HepG2 (cell line): ENCODE results near the gene SHISA6. TPM values are rescaled to one million over a fixed set of nuclear protein-coding genes. Genes with fewer than 3 reads are reported as not detected.

Experiments
- ATAC-seq: fragments of 200-7000 bp; cut with Tn5 transposase; 3 replicates; pipeline ENCODE4 v1.9.1; 2020; ENCODE audit warnings: mild to moderate bottlenecking, moderate library complexity
- BruUV-seq: library from RNA; stranded (reverse); fragments of 400-500 nt; replicated peaks from 2 replicates; lab custom pipeline; 2021; lab: Mats Ljungman, UMichigan
- CTCF ChIA-PET: fragments of 300-600 bp; formaldehyde crosslinking; extraction: SDS; loops from one replicate; lab custom pipeline; 2021; ENCODE audit warnings: low total read pairs, inconsistent platforms, low intra/inter-chr PET ratio; lab: Yijun Ruan, JAX
- POLR2A ChIA-PET: fragments of 350-600 bp; sonication (Branson Sonifier 250); formaldehyde crosslinking; loops from one replicate; lab custom pipeline; 2020; ENCODE audit warnings: antibody characterized with exemption, inconsistent platforms; lab: Yijun Ruan, JAX
- DNase-seq: peaks from one replicate; pipeline ENCODE4 v3.0.0-alpha.2; 2015; ENCODE audit warnings: low spot score
- FAIRE-seq: peaks from 3 replicates; lab custom pipeline; 2011; peaks lifted over from hg19 to GRCh38; lab: Jason Lieb, UNC
- H2AFZ ChIP-seq: one replicate; pipeline ENCODE4 v1.6.1; 2011; ENCODE audit warnings: low read length, inconsistent platforms
- H3K27ac ChIP-seq: fragments of 300-600 bp; 3 replicates; pipeline ENCODE4 v1.8.0; 2011; ENCODE audit warnings: mixed run types, mild to moderate bottlenecking, mixed read lengths, low read length, inconsistent platforms; ENCODE audit not compliant: insufficient read depth; ENCODE audit errors: extremely low read length
- H3K27me3 ChIP-seq, 2 experiments: fragments of 200-600 bp in 1 of 2; 2 replicates in 1 of 2; 3 replicates in 1 of 2; pipeline versions ENCODE4 v1.6.0 to v1.8.0; 2011; ENCODE audit warnings: low read length in 2 of 2, mild to moderate bottlenecking in 2 of 2, moderate library complexity in 2 of 2, inconsistent platforms in 1 of 2; ENCODE audit not compliant: insufficient read depth in 2 of 2, control insufficient read depth in 1 of 2
- H3K36me3 ChIP-seq, 2 experiments: fragments of 200-600 bp in 1 of 2; replicated peaks in 1 of 2; 2 replicates in 1 of 2; 3 replicates in 1 of 2; pipeline versions ENCODE4 v1.5.1 to v1.8.0; 2011; ENCODE audit warnings: low read length in 2 of 2, inconsistent platforms in 1 of 2; ENCODE audit not compliant: insufficient read depth in 2 of 2, control insufficient read depth in 1 of 2
- H3K4me1 ChIP-seq: 2 replicates; pipeline ENCODE4 v1.5.1; 2012; ENCODE audit warnings: low read length, inconsistent platforms; ENCODE audit not compliant: insufficient read depth
- H3K4me2 ChIP-seq: 2 replicates; pipeline ENCODE4 v1.6.0; 2011; ENCODE audit warnings: low read depth, low read length, inconsistent platforms
- H3K4me3 ChIP-seq, 3 experiments: fragments of 200-600 bp in 1 of 3; sonication (generic), shearing (Covaris generic) in 1 of 3; replicated peaks in 1 of 3; 2 replicates each; pipeline ENCODE4 v1.5.1; 2011 to 2016; ENCODE audit warnings: low read length in 3 of 3, inconsistent platforms in 2 of 3, low read depth in 2 of 3, mild to moderate bottlenecking in 2 of 3, control low read depth in 1 of 3, mixed read lengths in 1 of 3; ENCODE audit not compliant: insufficient read depth in 1 of 3
- H3K79me2 ChIP-seq: one replicate; pipeline ENCODE4 v1.6.1; 2011; ENCODE audit warnings: low read length, inconsistent platforms; ENCODE audit not compliant: insufficient read depth
- H3K9ac ChIP-seq: 2 replicates; pipeline ENCODE4 v1.6.0; 2011; ENCODE audit warnings: mild to moderate bottlenecking, low read depth, low read length, inconsistent platforms; ENCODE audit not compliant: insufficient read depth
- H3K9me3 ChIP-seq: 2 replicates; pipeline ENCODE4 v1.5.1; 2012; ENCODE audit warnings: mild to moderate bottlenecking, low read length
- H4K20me1 ChIP-seq: 2 replicates; pipeline ENCODE4 v1.6.0; 2011; ENCODE audit warnings: inconsistent platforms, mild to moderate bottlenecking, low read length, moderate library complexity; ENCODE audit not compliant: insufficient read depth
- CENPBD1 ChIP-seq: sonication (generic); formaldehyde crosslinking; IDR thresholded peaks from 2 replicates; pipeline ENCODE4 v1.8.0; 2022; ENCODE audit warnings: missing genetic modification reagents, low read depth, mild to moderate bottlenecking, borderline replicate concordance
- HOXA9 ChIP-seq: sonication (generic); formaldehyde crosslinking; IDR thresholded peaks from 2 replicates; pipeline ENCODE4 v1.8.1; 2022; ENCODE audit warnings: missing genetic modification reagents, mild to moderate bottlenecking, moderate library complexity, borderline replicate concordance
- KDM2A ChIP-seq: sonication (generic); formaldehyde crosslinking; IDR thresholded peaks from 2 replicates; pipeline ENCODE4 v1.4.0; 2020; ENCODE audit warnings: low read depth, missing genetic modification reagents, borderline replicate concordance
- PRPF4 ChIP-seq: fragments of 200-400 bp; formaldehyde crosslinking; IDR thresholded peaks from 2 replicates; pipeline ENCODE4 v1.6.1; 2016; ENCODE audit warnings: low read length, low read depth; ENCODE audit not compliant: poor library complexity, severe bottlenecking
- TEF ChIP-seq: sonication (generic); formaldehyde crosslinking; IDR thresholded peaks from 2 replicates; pipeline ENCODE4 v1.5.0; 2020; ENCODE audit warnings: missing genetic modification reagents
- THAP7 ChIP-seq: sonication (generic); formaldehyde crosslinking; IDR thresholded peaks from 2 replicates; pipeline ENCODE4 v1.8.1; 2023; ENCODE audit warnings: mild to moderate bottlenecking, missing genetic modification reagents
- ZNF207 ChIP-seq: fragments of 450-650 bp; IDR thresholded peaks from 2 replicates; pipeline ENCODE4 v1.6.1; 2016; ENCODE audit warnings: antibody characterized with exemption, borderline replicate concordance
- ZNF30 ChIP-seq: sonication (generic); formaldehyde crosslinking; IDR thresholded peaks from 2 replicates; pipeline ENCODE4 v1.5.0; 2020; ENCODE audit warnings: mild to moderate bottlenecking, missing genetic modification reagents
- ZNF33A ChIP-seq: sonication (generic); formaldehyde crosslinking; IDR thresholded peaks from 2 replicates; pipeline ENCODE4 v1.5.1; 2020; ENCODE audit warnings: missing genetic modification reagents, mild to moderate bottlenecking, moderate library complexity, borderline replicate concordance
- ZNF713 ChIP-seq: sonication (generic); formaldehyde crosslinking; IDR thresholded peaks from 2 replicates; pipeline ENCODE4 v1.4.0; 2020; ENCODE audit warnings: mild to moderate bottlenecking, missing genetic modification reagents
- ZNF747 ChIP-seq: sonication (generic); formaldehyde crosslinking; IDR thresholded peaks from 2 replicates; pipeline ENCODE4 v1.8.1; 2023; ENCODE audit warnings: missing genetic modification reagents, mild to moderate bottlenecking, borderline replicate concordance
- WGBS: methylation state at CpG from one replicate; pipeline ENCODE4 v1.1.6; 2017; ENCODE audit warnings: low lambda C conversion rate; 5-methylcytosine and 5-hydroxymethylcytosine counted together
- in situ Hi-C: cut with HindIII; loops from 2 replicates; pipeline ENCODE4 v1.10.0; 2017; ENCODE audit warnings: low pct_unique_long_range_greater_than_20kb; ENCODE audit not compliant: extremely low pct_ligation_motif_present
- intact Hi-C: fragments of 100-400 bp; cut with micrococcal nuclease; formaldehyde crosslinking; loops from one replicate; pipeline ENCODE4 v1.10.0; 2022; ENCODE audit not compliant: unreplicated experiment
- polyA plus RNA-seq, 8 experiments: library from polyadenylated mRNA; depleted of rRNA in 3 of 8; stranded (reverse) in 7 of 8; unstranded in 1 of 8; fragments of >200 nt; fragmentation: Illumina TruSeq in 4 of 8; extraction: Trizol in 4 of 8; gene quantifications; 2 replicates each; pipeline versions ENCODE4 v1.2.1 to v1.2.3, GENCODE V29; 2011 to 2016; ENCODE audit warnings: low read depth in 4 of 8, missing spikeins in 1 of 8, mixed read lengths in 1 of 8; ENCODE audit not compliant: insufficient read depth in 1 of 8
- total RNA-seq, 5 experiments: library from RNA; depleted of rRNA; stranded (reverse); fragments of >200 nt; fragmentation: Illumina TruSeq; extraction: Trizol; gene quantifications; 2 replicates each; pipeline ENCODE4 v1.2.3, GENCODE V29; 2016; ENCODE audit warnings: low read depth in 1 of 5
- TF ChIP-seq, protein P1 (sequence below): sonication (generic); formaldehyde crosslinking; IDR thresholded peaks from 2 replicates; pipeline ENCODE4 v1.4.0; 2020; ENCODE audit warnings: missing genetic modification reagents
- TF ChIP-seq, protein P2 (sequence below): sonication (generic); formaldehyde crosslinking; IDR thresholded peaks from 2 replicates; pipeline ENCODE4 v1.5.0; 2020; ENCODE audit warnings: missing genetic modification reagents, mild to moderate bottlenecking, borderline replicate concordance
- TF ChIP-seq, protein P3 (sequence below): sonication (generic); formaldehyde crosslinking; IDR thresholded peaks from 2 replicates; pipeline ENCODE4 v1.5.0; 2020; ENCODE audit warnings: mild to moderate bottlenecking, missing genetic modification reagents, borderline replicate concordance

Gene SHISA6
- total and polyA plus RNA-seq, 2 of the 13 experiments (the other 11 are each of a cell fraction or from before 2014, with no cell fraction given): not detected

DNA sequence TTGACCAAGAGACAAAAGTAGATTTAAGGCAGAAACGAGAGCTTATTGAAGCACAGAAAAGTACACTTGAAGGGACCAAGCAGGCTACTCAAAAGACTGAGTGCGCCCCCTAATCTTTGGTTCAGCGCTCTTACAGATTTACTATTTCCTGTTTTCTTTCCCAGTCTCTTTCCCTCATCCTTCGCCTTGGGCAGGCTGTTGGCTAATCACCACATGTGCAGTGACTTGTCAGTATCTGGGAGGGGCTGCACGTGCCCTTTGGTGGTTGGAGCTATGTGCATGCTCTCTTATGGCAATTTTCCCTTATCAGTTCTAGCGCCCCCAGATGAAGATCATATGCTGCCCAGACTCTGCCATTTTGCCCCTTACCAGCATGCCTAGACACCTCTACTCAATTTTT, 35.4 kb upstream of the SHISA6 start (continued):
- TF ChIP-seq, protein P1, sequence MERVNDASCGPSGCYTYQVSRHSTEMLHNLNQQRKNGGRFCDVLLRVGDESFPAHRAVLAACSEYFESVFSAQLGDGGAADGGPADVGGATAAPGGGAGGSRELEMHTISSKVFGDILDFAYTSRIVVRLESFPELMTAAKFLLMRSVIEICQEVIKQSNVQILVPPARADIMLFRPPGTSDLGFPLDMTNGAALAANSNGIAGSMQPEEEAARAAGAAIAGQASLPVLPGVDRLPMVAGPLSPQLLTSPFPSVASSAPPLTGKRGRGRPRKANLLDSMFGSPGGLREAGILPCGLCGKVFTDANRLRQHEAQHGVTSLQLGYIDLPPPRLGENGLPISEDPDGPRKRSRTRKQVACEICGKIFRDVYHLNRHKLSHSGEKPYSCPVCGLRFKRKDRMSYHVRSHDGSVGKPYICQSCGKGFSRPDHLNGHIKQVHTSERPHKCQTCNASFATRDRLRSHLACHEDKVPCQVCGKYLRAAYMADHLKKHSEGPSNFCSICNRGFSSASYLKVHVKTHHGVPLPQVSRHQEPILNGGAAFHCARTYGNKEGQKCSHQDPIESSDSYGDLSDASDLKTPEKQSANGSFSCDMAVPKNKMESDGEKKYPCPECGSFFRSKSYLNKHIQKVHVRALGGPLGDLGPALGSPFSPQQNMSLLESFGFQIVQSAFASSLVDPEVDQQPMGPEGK (CRISPR knock-in tag): no peak
- TF ChIP-seq THAP7: no peak
- no peak for TF ChIP-seq KDM2A (CRISPR knock-in tag)
- TF ChIP-seq, protein P2, sequence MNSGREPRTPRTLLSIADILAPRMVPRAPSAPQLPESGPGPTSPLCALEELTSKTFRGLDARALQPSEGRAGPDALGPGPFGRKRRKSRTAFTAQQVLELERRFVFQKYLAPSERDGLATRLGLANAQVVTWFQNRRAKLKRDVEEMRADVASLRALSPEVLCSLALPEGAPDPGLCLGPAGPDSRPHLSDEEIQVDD (CRISPR knock-in tag): no peak
- no peak for TF ChIP-seq ZNF33A (CRISPR knock-in tag)
- TF ChIP-seq, all 625 proteins: peak for 0

DNA sequence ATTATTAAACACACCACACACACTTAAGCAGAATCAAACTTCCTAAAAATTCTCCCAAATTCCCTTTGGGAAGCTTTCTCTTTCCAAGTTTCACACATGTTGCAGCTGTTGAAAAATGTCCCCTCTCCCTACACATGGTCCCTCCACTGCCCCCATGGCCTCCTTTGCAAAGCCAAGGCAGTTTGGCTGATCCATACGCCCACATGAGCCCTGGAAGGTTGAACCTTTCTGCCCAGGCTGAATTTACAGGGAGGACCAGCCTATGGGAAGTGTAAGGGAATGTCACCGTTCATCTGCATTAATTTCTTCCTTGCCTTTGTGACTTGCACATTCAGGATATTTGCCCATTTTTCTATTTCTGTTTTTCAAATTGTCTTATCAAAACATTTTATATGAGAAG, 31.1 kb upstream of the SHISA6 start:
- FAIRE-seq (no peak), DNase-seq (no peak), ATAC-seq (no peak)
- H3K27ac ChIP-seq: no peak overlapping the region
- H3K4me1 ChIP-seq: no peaks in the 10 kb centered on the region
- 0% methylated on average over 2 of the region's 2 CpGs for whole genome bisulfite sequencing
- intact Hi-C loops: no loop called here
- no TSS peak for BruUV-seq
- H2AFZ ChIP-seq: no peak overlapping the region
- ChIA-PET POLR2A (no interaction called here), CTCF (no interaction called here)
- no peak overlapping the region for H3K4me2 ChIP-seq
- peaks cover 28% of the 10 kb centered on the region for H3K9me3 ChIP-seq
- H3K27me3 ChIP-seq: no peaks in the 10 kb centered on the region
- no peaks in the 10 kb centered on the region for H4K20me1 ChIP-seq
- no peaks in the 10 kb centered on the region for H3K36me3 ChIP-seq
- in situ Hi-C loops: no loop called here
- H3K4me3 ChIP-seq: no peak overlapping the region
- no peak overlapping the region for H3K9ac ChIP-seq
- no peaks in the 10 kb centered on the region for H3K79me2 ChIP-seq
- TF ChIP-seq CENPBD1 (no peak), ZNF207 (no peak), TEF (CRISPR knock-in tag) (no peak), ZNF713 (CRISPR knock-in tag) (no peak), PRPF4 (no peak), HOXA9 (CRISPR knock-in tag) (no peak), ZNF30 (no peak), ZNF747 (no peak)
- TF ChIP-seq, protein P3, sequence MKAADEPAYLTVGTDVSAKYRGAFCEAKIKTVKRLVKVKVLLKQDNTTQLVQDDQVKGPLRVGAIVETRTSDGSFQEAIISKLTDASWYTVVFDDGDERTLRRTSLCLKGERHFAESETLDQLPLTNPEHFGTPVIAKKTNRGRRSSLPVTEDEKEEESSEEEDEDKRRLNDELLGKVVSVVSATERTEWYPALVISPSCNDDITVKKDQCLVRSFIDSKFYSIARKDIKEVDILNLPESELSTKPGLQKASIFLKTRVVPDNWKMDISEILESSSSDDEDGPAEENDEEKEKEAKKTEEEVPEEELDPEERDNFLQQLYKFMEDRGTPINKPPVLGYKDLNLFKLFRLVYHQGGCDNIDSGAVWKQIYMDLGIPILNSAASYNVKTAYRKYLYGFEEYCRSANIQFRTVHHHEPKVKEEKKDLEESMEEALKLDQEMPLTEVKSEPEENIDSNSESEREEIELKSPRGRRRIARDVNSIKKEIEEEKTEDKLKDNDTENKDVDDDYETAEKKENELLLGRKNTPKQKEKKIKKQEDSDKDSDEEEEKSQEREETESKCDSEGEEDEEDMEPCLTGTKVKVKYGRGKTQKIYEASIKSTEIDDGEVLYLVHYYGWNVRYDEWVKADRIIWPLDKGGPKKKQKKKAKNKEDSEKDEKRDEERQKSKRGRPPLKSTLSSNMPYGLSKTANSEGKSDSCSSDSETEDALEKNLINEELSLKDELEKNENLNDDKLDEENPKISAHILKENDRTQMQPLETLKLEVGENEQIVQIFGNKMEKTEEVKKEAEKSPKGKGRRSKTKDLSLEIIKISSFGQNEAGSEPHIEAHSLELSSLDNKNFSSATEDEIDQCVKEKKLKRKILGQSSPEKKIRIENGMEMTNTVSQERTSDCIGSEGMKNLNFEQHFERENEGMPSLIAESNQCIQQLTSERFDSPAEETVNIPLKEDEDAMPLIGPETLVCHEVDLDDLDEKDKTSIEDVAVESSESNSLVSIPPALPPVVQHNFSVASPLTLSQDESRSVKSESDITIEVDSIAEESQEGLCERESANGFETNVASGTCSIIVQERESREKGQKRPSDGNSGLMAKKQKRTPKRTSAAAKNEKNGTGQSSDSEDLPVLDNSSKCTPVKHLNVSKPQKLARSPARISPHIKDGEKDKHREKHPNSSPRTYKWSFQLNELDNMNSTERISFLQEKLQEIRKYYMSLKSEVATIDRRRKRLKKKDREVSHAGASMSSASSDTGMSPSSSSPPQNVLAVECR: no peak
